Measurements from ENCODE around the gene MSH5.
A peak's percentile ranks its signal among the peaks of the same experiment; 100 is the strongest.

MSH5 gene

DNA sequence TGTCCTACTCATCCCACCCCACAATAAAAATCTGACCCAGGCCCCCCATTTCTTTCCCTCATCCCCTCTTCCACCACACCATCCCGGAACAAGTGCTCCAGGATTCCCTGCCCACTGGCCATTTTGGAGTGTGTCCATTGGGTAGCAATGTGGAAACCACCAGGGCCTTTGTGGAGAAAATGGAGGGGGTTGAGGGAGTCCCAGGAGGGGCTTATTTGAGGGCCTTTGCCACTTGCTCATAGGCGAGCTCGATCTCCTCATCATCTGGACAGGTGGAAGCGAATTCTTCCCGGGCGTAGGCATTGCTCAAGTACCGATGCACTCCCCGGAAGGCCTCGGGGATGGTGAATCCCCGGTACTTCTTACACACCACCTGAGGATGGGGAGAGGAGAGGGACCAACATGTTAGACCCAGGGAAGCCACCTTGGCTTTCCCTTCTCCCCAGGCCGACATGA lies 9.1 kb upstream of the MSH5 start:
- DNase-seq = no peak

GRCh38 chr6:31732029-31732428 lies 7.8 kb upstream of the MSH5 start:
- DNase-seq = no peak

DNA sequence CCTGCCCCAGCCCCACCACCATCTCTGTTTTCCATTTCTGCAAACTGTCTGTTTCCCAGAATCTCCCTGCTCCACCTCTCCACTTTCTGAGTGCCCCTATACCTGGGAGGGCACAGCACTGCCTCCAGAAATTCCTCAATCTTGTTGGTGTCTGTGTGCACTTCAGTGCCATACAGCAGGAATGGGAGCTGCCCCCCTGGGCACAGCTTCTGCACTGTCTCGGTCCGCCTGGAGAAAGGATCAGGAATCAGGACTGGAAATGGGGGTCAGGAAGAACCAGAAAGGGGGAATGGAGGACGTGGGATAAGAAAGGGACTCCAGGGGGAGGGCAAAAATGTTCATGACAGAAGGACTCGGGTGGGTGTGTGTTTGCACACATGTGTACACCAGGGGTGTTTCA lies 6.1 kb upstream of the MSH5 start:
- no peak for DNase-seq

GRCh38 chr6:31734247-31734820 lies 5.5 kb upstream of the MSH5 start:
- DNase-seq = no peak

- DNase-seq = peak; percentile 72
These were observed 4.9 kb upstream of the MSH5 start for GRCh38 chr6:31734821-31735406.

- DNase-seq = peak; percentile 84
These were observed 3.6 kb upstream of the MSH5 start, which contains the start of gene CLIC1 for GRCh38 chr6:31736021-31736767. CLIC1 (minus strand) TSS chr6:31736530; CDS start chr6:31736300, 230 bp downstream.

GRCh38 chr6:31736768-31737314 lies 3.0 kb upstream of the MSH5 start:
- no peak for DNase-seq

GRCh38 chr6:31737315-31737990 lies 2.4 kb upstream of the MSH5 start:
- DNase-seq = peak; percentile 88

GRCh38 chr6:31737991-31738979 lies 1.5 kb upstream of the MSH5 start:
- DNase-seq = peak; percentile 93

DNA sequence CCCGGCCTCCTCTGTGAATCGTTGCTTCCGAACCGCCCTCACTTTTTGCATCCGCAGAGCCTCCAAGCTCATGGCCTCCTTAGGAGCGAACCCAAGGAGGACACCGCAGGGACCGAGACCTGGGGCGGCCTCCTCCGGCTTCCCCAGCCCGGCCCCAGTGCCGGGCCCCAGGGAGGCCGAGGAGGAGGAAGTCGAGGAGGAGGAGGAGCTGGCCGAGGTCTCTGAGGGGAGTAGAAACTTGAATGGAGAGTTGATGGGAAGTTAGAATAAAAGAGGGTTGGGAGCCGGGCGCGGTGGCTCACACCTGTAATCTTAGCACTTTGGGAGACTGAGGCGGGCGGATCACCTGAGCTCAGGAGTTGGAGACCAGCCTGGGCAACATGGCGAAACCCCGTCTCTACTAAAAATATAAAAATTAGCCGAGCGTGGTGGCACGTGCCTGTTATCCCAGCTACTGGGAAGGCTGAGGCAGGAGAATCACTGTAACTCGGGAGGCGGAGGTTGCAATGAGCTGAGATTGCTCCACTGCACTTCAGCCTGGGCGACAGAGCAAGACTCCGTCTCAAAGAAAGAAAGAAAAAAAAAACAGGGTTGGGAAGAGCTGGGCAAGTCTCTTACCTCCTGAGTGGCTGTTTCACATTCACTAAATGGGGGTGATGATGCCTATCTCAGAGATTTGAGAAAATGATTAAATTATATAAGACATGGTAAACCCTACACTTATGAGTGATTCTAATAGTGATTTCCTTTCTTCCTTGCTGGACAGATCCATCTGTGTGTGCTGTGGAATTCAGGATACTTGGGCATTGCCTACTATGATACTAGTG lies 805 bp downstream of the MSH5 start:
- peak; percentile 52 for DNase-seq

GRCh38 chr6:31741815-31742214 lies 2.0 kb downstream of the MSH5 start:
- DNase-seq = no peak

- DNase-seq = no peak
These were observed 3.1 kb downstream of the MSH5 start for GRCh38 chr6:31742894-31743293.

GRCh38 chr6:31744422-31744821 lies 4.6 kb downstream of the MSH5 start:
- DNase-seq = no peak

DNA sequence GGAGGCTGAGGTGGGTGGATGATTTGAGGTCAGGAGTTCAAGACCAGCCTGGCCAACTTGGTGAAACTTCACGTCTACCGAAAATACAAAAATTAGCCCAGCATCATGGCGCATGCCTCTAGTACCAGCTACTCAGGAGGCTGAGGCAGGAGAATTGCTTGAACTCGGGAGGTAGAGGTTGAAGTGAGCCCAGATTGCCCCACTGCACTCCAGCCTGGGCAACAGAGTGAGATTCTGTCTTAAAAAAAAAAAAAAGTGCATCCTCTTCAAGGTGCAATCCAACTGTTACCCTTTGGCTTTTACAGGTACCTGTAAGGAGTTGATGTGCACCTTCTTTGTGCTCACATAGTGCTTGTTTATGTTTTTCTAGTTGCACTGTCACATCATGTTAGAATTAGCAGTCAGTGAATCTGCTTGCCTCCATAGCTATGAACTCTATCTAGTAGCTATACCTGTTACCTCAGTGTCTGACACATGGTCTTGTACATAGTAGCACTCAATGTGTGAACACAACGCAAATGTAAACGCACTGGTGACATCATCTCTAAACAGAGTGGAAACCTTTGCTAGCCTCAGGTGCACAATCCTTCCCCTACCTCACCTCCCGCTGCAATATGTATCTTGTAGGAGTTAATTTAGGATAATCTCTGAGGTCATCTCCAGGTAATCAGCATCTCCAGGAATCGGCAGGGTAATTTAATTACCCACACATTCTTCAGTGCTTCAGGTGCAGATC lies 9.7 kb downstream of the MSH5 start:
- DNase-seq = no peak

GRCh38 chr6:31750411-31751022 lies 10.7 kb downstream of the MSH5 start:
- no peak for DNase-seq

GRCh38 chr6:31752739-31753319 lies 13.0 kb downstream of the MSH5 start:
- no peak for DNase-seq

DNA sequence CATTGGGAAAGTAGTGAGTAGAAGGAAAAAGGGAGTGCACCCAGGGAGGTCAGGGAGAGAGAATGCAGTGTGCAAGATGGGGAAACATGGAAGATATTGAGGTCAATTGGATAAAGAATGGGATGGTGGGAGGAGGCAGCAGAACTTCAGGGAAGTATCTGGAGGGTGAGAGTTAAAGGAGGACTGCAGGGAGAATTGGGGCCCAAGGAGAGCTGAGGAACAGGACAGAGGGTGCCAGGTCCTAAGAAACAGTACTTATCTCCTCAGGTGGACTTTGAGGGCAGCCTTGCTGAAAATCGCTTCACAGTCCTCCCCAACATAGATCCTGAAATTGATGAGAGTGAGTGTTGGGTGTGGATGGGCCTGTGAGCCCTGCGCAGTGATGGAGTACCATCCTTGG lies 18.5 kb downstream of the MSH5 start:
- no peak for DNase-seq

- DNase-seq = no peak
These were observed 21.0 kb downstream of the MSH5 start for GRCh38 chr6:31760790-31761189.

DNA sequence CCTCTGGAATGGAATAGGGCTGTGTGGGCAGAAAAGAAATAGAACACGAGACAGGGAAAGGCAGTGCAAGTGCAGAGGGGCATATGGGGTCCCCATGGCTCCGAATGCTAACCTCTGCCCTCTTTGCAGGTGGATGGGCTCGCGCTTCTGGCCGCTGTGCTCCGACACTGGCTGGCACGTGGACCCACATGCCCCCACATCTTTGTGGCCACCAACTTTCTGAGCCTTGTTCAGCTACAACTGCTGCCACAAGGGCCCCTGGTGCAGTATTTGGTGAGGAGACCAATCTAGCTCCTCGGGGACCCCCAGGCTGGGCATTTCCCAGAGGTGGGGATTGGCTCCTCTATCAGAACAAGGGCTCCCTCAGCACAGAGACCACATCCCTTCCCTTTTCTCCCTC lies 21.5 kb downstream of the MSH5 start:
- no peak for DNase-seq

GRCh38 chr6:31762356-31762755 lies 22.6 kb downstream of the MSH5 start, which contains the start of gene SAPCD1:
SAPCD1 (plus strand) TSS chr6:31762656; CDS start chr6:31763055, 399 bp downstream.
- DNase-seq = no peak
